ENCODE results near the gene ING5. TPM values are rescaled to one million over a fixed set of nuclear protein-coding genes. Genes with fewer than 3 reads are reported as not detected.
A peak's percentile ranks its signal among the peaks of the same experiment; 100 is the strongest.

The ING5 gene
- polyA plus RNA-seq, 1 donor: 21.8 TPM

DNA sequence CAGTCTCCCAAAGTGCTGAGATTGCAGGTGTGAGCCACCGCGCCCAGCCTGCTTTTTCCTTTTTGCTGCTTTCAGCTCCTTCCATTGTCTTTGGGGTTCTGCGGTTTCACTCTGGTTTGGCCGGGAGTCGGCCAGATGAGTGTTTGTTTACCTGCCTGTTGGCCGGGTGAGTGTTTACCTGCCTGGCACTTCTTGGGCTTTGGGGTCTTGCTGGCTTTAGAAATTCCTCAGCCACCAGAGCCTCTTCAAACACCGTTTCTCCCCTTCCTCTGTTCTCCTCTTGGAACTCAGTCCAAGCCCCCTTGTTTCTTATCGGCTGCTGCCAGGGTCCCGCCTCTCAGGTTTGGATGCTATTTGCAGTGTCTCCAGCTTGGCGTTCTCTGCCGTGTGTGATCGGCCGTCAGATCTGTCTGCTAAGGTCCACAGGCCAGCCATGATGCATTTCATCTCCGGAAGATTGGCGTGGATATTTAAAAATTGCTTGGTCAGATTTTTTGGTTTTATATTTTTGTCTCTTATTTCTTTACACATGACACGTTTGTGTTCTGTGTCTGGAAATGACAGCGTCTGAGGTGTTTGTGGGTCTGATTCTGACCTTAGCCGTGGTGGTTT lies 60.6 kb downstream of the ING5 start:
- DNase-seq: no peak

DNA sequence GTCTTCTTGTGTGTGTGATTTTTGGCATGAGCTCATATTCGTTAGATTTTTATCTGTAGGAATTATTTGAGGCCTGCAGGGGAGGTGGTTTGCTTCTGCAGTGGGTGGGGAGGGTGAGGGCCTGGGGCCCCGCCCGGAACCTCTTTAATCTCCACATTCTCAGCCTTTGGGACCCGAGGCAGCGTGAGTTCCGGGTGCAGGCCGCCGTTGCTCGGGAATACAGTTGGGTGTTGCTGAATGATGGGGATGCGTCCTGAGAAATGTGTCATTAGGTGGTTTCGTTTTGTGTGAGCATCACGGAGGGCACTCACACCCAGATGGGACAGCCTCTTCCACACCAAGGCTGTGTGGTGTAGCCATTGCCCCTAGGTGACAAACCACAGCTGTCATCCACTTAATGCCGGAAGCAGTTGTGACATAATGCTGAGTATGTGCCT lies 61.1 kb downstream of the ING5 start:
- no peak for DNase-seq

DNA sequence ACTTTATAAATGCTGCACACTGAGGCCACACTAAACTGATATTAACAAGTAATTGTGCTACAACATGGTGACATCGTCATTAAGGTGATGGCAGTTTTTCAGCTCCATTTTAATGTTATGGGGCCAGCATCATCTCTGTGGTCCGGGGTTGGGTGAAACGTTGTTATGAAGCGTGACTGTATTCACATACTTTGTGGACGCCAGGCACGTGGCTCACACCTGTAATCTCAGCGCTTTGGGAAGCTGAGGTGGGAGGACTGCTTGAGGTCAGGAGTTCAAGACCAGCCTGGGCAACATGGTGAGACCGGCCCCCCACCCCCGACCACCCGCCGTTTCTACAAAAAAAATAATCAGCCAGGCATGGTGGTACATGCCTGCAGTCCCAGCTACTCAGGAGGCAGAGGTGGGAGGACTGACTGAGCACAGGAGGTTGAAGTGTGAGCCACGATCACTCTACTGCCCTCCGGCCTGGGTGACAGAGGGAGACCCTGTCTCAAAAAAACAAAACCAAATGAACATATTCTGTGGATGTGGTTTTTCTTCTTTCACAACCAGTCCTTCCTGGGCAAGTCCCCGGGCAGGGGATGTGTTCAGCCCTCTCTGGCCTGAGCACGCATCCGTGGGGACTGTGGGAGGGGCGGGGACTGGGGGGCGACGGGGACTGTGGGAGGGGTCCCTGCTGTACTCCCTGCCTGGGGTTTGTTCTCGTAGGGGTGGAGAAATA lies 61.9 kb downstream of the ING5 start:
- DNase-seq: no peak

DNA sequence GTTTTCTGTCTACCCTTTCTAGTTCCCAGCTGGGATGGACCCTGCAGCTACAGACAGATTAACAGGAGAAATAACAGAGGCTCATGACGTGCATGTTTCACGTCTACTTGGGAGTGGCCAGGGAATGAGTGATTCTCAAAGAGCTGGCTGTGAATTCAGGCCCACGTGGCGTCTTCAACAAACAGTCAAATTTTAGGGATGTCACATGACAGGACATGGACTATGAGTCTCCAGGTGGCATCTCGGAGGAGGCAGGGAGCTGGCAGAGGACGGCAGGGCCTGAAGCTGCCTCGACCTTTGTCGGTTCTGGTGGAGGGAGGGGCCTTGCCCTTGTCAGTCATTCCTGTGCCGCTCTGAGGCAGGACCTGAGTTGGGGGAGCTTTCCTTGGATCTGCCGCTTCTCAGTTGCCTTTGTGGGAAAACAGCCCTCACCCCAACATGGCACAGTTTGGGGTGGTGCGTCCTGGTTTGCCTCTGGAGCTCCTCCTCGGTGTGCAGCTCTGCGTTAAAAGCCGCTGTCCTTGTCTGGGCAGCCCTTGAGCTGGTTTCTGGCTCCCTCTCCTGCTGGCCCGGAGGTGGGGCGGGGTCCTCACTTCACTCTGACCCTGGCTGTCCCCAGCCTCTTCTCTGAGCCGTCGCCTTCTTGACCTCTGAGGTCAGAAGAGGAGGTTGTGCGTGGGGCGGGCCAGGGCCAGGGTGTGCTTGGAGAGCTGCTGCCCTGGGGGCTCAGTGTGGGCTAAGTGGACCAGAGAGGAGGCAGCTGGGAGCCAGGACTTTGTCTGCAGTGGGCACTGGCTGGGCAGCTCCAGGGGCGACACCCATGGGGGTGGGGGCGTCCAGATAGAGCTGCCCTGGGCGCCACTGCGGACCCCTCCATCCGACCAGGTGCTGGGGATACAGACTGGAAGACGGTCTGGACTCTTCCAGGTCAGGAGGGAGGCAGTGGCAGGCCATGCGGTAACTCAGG lies 62.7 kb downstream of the ING5 start:
- DNase-seq: no peak

DNA sequence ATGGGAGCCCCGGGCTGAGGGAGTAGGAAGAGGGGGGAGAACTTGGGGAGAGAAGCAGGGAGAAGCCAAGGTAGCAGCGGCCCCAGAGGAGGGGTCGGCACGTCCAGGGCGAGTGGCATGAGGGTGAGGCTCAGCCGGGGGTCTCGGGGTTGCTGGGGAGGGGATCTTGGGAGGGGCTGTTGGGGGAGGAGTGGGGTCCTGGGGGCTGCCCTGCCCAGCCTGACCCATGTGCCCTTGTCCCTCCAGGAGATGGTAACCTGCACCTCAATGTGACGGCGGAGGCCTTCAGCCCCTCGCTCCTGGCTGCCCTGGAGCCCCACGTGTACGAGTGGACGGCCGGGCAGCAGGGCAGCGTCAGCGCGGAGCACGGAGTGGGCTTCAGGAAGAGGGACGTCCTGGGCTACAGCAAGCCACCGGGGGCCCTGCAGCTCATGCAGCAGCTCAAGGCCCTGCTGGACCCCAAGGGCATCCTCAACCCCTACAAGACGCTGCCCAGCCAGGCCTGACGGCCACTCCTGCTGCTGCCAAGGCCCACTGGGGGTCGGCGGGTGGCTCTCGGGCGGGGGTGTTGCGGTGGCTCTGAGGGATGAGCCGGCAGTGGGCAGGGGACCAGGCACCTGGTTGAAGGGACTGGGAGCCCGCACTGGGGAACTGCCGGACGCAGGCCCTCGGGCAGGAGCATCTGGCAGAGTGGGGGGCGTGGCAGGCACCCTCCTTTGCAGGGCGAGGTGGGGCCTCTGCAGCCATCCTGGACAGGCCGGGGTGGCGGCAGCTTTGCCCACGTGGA lies 65.8 kb downstream of the ING5 start:
- DNase-seq: no peak

DNA sequence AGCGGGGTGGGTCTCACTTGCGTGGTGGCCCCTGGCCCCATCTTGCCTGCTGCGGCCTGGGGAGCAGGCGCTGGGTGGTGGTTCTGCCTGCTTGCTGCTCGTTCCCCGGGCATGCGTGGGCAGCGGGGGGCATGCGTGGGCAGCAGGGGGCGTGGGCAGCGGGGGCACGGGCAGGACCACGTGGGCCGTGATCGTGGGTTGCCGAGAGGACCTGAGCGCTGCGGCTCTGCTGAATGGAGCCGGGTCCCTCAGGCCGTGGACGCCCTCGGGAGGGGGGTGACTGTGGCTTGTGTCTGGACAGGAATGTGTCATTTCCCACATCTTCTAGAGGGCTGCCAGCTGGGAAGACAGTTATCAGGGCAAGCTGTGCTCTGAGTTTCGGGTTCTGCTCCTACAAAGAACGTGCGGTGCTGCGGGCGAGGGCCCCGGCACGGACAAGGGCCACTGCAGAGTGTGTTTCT lies 66.4 kb downstream of the ING5 start:
- no peak for DNase-seq

DNA sequence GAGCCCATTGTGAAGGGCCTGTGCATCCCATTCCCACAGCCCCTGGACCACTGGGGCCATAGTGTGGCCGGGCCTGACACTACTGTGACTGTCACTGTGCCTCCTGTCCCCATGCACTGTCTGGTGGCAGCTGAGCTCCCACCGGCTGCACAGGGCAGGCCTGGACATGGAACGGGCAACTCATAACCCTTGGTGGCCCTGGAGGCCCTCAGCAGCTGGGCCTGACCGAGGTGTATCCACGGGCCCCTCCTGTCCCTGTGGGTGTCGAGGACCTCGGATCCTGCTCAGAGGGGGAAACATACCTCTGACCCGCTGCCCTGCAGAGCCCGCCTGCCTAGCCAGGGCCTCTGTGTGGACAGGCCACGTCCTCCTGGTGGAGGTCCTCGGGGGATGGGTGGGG lies 67.0 kb downstream of the ING5 start:
- no peak for DNase-seq

DNA sequence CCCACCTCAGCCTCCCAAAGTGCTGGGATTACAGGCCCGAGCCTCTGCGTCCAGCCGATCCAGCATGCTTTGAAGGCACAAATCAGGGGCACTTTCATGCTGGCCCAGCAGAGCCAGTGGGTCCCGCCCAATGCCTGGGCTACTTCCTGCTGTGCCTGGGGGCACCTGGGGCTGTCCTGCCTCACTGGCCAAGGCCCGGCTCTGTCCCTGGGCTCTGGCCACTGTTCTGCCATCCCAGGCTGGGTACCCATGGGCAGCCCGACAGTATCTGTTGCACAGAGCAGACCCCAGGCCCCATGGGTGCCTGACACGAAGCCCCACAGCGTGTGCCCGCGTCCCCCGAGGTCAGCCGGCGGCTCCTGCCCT lies 68.0 kb downstream of the ING5 start:
- no peak for DNase-seq

DNA sequence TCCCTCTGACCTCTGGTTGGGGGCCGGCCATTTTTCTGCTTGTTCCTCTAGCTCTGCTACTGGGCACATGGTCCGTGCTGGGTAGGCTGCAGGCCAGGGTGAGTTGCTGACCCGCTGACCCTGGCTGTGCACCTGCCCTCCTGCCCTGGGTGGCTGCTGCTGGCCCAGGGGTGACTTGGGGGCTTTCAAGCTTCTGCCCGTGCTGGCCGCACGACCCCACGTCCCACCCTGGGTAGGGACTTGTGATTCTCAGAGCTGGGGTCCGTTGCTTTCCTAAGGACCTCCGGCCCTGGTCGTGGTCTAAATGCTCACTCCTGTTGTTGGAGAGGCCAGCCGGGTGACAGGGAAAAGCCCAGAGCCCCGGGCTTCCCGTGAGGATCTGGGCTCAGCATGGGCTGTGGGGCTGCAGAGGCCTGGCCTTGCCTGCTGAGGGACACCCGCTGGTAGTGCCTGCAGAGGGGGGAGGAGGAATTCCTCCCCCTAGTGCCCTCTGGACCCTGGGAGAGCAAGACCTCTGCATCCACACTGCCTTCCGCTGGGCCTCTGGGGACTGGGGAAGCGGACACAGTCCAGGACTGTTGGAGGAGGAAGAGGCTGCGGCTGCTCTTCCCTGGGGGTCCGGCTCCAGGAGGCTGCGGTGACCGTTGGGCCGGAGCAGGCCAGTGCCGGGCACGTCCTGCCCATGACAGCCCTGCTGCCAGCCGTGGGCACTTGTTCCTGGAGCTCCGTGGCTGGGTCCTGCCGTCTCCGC lies 68.5 kb downstream of the ING5 start:
- DNase-seq: no peak

DNA sequence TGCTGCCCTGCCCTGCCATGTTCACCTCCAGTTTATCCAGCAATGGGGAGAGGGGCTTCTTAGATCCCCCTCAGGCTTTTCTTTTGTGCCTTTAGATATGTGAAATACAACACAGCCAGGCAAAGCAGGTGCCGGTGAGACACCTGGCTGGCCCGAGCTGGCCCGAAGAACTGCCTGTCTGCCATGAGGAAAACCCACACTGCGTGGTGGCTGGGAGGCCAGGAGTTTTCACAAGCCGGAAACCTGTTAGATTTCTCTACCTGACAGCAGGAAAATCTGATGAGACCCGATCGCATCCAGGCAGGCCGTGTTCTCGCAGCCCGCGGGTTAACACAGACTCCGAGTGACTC lies 69.1 kb downstream of the ING5 start:
- DNase-seq: no peak

DNA sequence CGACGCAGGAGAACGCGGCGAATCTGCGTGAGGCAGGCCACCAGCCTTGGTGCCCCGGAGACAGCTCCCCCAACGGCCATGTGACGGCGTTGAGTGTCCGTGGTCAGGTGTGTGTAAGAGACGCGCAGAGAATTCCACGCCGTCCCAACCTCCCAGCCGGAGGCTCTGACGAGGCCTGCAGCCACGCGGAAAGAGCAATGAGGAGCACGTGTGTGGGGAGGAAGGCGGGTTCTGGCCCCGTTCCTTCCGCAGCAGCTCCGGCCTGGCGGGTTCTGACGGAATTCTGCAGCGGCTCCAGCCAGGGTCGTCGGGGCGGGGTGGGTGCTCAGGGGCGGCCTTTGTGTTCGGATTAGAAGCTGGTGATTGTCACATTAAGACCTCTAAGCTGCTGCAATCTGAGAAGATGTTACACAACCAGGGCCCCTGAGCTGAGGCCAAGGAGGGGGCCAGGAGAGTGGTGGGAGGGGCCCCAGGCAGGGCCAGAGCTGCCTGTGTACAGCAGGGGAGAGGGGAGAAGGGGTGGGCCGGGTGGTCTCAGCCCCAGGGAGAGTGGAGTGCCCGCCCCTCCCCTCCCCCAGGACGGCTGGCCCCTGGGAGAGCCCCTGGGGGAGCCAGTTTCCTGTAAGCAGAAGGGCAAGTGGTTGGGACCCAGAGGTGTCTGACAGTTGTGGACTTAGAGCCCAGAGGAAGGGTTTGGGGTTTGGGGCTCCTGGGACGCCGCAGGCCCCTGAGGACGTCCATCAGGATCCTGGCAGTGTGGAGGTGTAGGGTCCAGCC lies 69.6 kb downstream of the ING5 start:
- DNase-seq: peak; percentile 61

DNA sequence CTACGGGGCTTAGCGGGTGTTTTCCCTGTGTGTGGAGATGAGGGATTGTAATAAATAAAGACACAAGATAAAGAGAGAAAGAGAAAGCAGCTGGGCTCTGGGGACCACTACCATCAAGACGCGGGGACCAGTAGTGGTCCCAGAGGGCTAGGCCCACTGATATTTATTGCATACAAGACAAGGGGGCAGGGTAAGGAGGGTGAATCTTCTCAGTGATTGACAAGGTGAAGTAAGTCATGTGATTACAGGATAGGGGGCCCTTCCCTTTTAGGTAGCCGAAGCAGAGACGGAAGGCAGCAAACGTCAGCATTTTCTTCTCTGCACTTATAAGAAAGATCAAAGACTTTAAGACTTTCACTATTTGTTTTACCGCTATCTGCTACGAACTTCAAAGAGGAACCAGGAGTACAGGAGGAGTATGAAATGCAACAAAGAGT lies 70.2 kb downstream of the ING5 start:
- DNase-seq: no peak

DNA sequence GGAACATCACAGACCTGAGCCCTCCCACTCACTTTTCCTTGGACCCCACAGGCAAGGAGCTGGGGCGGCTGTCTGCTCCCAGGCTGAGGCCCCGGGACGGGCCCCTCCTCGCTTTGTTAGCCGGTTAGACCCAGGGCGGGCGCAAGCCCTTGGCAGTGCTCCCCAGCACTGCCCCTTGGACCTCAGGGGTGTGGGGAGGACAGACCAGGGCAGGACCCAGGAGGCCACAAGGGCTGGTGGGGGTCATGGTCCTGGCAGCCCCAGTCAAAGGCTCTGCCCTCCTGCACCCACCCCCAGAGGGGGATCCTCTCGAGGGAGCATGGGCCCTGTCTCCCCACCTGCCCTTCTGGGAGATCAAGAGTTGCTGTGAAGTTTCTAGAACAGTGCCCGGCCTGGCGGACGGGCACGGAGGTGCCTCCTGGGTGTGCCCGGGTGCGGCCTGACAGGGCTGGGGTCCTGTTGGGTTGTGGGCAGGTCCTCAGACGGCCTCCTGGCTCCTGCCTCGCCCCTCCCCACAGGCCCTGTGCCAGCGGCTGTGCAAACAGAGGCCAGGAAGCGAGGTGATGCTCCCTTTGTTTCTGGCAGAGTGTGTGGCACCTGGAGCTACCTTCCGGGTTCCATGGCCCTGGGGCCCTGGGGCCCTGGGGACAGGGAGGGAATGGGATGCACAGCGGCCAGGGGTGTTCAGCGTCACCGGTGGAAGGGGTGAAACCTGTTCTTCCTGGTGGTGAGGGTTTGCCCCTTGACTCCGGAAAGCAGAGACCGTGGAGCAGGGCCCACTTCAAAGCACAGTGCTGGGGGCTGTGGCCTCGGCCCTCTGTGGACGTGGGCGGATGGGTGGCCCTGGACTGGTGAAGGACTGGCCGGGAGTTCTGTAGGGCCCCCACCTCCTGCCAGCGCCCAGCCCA lies 71.9 kb downstream of the ING5 start:
- no peak for DNase-seq

DNA sequence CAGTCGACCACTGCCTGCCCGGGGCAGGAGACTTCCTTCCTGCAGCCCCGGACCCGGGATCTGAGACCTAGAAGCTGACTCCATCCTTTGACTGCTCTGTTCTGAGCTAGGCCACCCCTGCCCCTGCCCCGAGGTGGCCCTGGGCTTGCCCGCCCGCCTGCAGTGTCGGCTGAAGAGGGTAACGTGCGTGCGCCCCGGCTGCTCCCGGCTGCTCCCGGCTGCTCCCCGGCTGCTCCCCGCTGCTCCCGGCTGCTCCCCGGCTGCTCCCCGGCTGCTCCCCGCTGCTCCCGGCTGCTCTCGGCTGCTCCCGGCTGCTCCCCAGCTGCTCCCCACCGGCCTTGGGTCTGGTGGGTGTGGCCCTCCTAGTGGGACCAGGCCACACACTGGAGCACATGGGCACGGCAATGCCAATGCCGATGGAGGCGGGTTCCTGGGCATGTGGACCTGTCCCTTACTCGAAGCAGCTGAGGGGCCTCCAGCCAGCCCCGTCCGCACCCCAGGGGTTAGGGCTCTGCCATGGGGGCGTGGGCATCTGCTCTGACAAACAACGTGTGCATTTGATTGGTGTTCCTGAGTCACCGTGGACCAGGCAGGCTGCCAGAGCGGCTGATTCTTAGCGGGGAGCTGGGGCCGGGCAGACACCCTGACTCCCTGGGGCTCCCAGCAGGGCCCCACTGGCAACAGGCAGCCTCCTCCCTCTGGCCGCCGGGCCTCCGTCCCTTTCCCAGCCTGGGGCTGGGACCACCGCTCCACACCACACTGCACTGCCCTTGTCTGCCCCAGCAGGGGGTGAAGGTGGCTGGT lies 72.8 kb downstream of the ING5 start:
- no peak for DNase-seq

DNA sequence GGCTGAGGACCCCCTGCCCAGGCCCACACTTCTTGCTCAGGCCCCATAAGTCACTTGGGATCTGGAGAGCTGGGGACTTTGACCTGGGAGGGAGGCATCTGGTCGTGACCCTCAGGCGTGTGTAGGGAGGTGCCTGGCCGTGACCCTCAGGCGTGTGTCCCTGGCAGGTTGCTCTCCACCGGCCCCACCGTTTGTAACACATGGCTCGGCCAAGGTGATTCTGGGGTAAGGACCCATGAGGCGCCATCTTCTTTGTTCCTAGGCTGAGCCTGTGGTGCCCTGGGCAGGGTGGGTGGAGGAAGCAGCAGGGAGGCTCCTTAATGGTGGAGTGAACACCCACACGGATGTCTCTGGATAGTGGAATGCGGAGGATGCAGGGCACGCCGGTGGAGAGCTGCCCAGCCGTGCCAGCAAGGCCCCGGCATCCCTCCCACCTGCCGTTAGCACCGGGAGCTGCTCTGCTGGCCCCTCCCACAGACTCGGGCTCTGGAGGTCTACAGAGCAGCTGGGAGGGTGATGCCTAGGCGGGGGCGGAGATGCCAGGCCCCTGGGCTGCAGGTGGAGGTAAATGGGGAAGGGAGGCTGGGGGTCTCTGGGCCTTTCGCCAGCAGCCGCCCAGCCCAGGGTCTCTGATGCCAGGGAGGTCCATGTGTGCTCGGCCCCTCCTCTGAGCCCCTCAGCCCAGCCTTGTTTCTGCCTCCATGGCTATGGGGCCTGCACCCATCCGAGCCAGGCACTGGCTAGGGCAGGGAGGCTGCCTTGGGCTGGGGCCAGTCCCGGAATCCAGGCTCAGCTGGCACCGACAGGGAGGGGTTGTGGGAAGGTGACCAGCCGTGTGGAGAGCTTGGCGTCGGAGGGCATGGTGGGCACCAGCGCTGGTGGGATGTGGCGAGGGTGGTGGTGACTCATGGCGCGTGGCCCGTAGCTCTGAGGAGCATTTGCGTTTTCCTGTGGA lies 73.7 kb downstream of the ING5 start:
- DNase-seq: no peak

DNA sequence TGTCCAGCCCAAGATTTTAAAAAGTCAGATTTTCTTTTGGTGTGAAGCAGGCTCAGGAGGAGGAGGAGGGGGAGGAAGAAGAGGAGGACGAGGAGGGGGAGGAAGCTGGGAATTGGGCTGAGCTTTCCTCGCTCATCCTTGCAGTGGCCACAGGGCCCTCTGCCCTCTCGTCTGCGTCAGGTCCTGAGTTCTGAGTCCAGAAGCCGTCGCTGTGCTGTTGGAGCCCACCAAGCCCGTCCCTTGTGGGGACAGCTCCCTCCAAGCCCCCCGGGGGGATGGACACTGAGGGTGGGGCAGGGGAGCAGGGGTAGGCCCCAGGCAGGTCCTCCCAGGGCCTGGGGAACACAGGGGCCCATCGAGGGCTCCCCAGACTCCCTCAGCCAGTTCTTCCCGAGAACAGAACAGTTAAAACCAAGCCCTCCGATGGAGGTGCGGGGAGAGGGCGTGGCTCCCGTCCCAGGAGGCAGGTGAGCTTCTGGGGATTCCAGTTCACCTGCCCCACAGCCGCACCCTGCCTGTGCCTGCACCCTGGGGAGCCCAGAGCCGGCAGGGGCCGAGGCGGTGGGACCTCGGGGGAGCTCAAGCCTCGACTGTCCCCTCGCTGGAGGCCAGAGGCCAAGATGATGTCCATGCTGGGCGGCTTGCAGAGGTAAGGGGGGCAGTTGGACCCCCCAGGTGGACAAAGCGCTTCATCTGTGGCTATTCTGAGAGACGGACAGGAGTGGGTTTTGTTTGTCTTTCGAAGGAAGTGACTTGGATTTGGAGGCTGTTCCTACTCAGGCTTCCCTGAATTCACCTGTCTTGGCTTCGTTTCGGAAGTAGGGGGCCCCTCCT lies 74.7 kb downstream of the ING5 start, which contains the start of gene GAL3ST2:
Gene GAL3ST2, plus strand, starts transcription at position 487 of the 834 bp plus-strand sequence. Its CDS starts 134 bp downstream, at position 621.
- DNase-seq: no peak

Data from hindlimb muscle (tissue), 1 donor.